Measurements from ENCODE around the gene ACYP1. TPM values are rescaled to one million over a fixed set of nuclear protein-coding genes. Genes with fewer than 3 reads are reported as not detected.

Gene ACYP1
- total RNA-seq, 4 donors from 2014 or later = 11.8 to 30.6 (median 21.4) TPM

DNA sequence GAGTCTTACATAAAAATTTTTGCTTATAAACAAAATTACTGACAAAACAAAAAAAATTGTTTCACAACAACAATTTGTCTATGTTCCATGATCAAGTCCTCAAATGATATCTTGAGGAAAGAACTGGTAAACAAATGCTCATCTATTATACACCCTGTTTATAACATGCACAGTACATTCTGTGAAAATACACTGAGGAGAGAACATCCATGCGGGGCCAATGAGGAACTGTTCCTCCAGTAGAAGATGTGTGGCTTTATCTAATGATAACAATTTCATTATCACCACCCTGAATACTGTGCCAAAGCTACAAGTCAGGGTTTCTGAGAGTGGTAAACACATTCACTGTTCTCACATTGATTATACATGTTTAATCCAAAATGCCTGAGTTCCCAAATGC lies 23.3 kb downstream of the ACYP1 start:
- no peaks in the 10 kb centered on the region for H3K27me3 ChIP-seq
- no peaks in the 10 kb centered on the region for H3K36me3 ChIP-seq
- no peak for DNase-seq
- intact Hi-C loops (cut with DNase I; ENCODE audit: low total_unique reads) = no loop called here
- H3K27ac ChIP-seq = no peak overlapping the region
- no peak overlapping the region for H3K4me3 ChIP-seq
- no peak for TF ChIP-seq POLR2A (IDR thresholded peaks at IDR 0.05)
- H3K9me3 ChIP-seq = no peaks in the 10 kb centered on the region
- H3K4me1 ChIP-seq = no peaks in the 10 kb centered on the region

DNA sequence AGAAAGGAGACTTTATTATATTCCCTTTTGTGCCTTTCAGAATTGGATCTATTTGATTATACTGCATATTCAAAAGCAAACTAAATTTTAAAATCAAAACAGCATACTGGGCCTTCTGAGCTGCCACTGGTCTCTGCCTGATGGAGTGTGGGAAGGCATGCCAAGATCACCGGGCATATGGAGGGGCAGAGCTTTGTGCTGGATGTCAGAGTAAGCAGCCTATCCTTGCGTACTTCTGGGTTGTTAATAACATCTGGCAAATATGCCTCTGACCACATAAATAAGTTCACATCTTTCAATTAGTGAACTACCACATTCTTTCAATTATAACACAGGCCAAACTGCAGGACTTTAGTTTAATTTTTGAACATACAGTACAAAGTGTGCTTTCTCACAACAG lies 30.9 kb downstream of the ACYP1 start:
- TF ChIP-seq, protein P1, sequence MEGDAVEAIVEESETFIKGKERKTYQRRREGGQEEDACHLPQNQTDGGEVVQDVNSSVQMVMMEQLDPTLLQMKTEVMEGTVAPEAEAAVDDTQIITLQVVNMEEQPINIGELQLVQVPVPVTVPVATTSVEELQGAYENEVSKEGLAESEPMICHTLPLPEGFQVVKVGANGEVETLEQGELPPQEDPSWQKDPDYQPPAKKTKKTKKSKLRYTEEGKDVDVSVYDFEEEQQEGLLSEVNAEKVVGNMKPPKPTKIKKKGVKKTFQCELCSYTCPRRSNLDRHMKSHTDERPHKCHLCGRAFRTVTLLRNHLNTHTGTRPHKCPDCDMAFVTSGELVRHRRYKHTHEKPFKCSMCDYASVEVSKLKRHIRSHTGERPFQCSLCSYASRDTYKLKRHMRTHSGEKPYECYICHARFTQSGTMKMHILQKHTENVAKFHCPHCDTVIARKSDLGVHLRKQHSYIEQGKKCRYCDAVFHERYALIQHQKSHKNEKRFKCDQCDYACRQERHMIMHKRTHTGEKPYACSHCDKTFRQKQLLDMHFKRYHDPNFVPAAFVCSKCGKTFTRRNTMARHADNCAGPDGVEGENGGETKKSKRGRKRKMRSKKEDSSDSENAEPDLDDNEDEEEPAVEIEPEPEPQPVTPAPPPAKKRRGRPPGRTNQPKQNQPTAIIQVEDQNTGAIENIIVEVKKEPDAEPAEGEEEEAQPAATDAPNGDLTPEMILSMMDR (IDR thresholded peaks at IDR 0.05) = no peak
- no peak for TF ChIP-seq POLR2A (IDR thresholded peaks at IDR 0.05)
- Histone ChIP-seq H3K27ac (no peak overlapping the region), H3K4me3 (no peak overlapping the region), H3K9me3 (no peaks in the 10 kb centered on the region), H3K27me3 (no peaks in the 10 kb centered on the region), H3K36me3 (no peaks in the 10 kb centered on the region), H3K4me1 (no peaks in the 10 kb centered on the region)
- intact Hi-C loops (cut with DNase I; ENCODE audit: low total_unique reads) = no loop called here
- no peak for DNase-seq

DNA sequence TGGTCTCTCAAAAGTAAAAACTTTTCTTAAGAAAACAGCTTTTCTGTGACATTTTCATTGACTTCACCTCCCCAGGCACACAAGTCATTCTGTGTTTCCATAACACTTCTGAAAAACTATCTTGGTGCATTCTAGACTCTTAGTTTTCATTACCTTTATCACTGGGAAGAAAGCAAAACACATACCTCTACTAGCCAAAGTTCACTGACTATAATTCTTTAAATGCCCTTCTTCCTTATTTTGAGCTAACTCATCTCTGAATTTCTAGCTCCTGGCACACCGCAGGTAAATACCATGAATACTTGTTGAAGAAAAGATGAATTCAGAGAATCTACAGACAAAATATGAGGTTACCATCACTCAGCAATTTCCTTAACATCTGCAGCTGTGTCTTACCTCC lies 33.7 kb downstream of the ACYP1 start:
- Histone ChIP-seq H3K36me3 (no peaks in the 10 kb centered on the region), H3K4me3 (no peak overlapping the region), H3K27ac (no peak overlapping the region), H3K9me3 (no peaks in the 10 kb centered on the region), H3K4me1 (no peaks in the 10 kb centered on the region), H3K27me3 (no peaks in the 10 kb centered on the region)
- no peak for TF ChIP-seq POLR2A (IDR thresholded peaks at IDR 0.05)
- TF ChIP-seq, protein P1 (IDR thresholded peaks at IDR 0.05) = no peak
- intact Hi-C loops (cut with DNase I; ENCODE audit: low total_unique reads) = no loop called here
- no peak for DNase-seq

DNA sequence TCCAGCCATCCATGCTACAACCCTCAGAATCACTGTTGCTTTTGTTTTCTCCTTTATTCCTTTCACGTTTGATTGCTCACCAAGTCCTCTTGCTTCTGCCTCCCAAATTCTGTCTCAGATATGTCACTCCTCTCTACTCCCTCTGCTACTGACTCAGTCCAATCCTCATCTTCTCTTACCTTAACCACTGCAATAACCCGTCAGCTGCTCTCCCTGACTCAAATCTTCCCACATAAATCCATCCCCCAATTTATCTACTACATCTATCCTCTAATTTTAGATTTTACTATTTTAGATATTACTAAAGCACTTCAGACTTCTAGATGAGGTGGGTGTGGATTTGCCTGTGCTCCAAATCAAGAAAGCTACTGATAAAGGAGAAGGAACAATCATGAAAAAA lies 37.9 kb downstream of the ACYP1 start:
- H3K4me3 ChIP-seq = no peak overlapping the region
- H3K9me3 ChIP-seq = no peaks in the 10 kb centered on the region
- no peak overlapping the region for H3K27ac ChIP-seq
- no peaks in the 10 kb centered on the region for H3K4me1 ChIP-seq
- no peak for TF ChIP-seq POLR2A (IDR thresholded peaks at IDR 0.05)
- TF ChIP-seq, protein P1 (IDR thresholded peaks at IDR 0.05) = no peak
- H3K36me3 ChIP-seq = no peaks in the 10 kb centered on the region
- intact Hi-C loops (cut with DNase I; ENCODE audit: low total_unique reads) = no loop called here
- no peaks in the 10 kb centered on the region for H3K27me3 ChIP-seq
- no peak for DNase-seq

DNA sequence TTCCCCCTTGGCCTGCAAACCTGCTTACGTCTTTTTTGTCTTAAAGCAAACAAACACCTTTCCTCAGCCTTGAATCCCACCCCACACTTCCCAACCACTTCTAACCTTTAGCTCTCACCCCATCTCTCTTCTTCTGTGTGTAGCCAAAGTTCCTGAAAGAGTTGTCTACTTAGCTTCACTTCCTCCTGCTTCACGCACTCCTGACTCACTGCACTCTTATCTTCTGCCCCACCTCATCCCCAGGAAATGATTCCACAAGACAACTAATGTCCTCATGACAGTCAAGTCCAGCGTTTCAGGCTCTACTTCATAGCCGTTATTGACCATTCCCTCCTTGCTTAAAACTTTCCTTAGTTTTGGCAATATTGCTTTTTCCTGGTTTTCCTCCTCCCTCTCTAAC lies 38.7 kb downstream of the ACYP1 start:
- Histone ChIP-seq H3K27ac (no peak overlapping the region), H3K4me3 (no peak overlapping the region), H3K36me3 (no peaks in the 10 kb centered on the region), H3K27me3 (no peaks in the 10 kb centered on the region), H3K4me1 (no peaks in the 10 kb centered on the region), H3K9me3 (no peaks in the 10 kb centered on the region)
- TF ChIP-seq, protein P1 (IDR thresholded peaks at IDR 0.05) = no peak
- TF ChIP-seq POLR2A (IDR thresholded peaks at IDR 0.05) = no peak
- DNase-seq = no peak
- intact Hi-C loops (cut with DNase I; ENCODE audit: low total_unique reads) = no loop called here

DNA sequence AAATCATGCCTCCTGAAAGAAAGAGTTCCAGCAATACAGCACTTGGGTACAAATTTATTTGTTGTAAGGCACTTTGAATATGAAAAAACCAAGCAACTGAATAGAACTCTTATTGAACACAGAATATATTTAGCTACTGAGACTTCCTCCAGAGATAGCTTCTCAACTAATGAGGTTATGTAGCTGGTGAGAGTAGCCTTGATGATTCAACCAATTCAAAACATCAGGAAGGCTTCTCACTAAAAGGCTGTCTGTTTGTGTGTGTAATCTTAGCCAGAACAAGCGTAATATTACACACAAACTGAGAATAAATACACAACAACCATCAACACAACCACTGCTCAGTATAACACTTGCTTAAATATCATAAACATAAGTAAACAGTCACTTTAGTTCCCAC lies 40.7 kb downstream of the ACYP1 start:
- Histone ChIP-seq H3K9me3 (no peaks in the 10 kb centered on the region), H3K4me3 (no peak overlapping the region), H3K27ac (no peak overlapping the region), H3K4me1 (no peaks in the 10 kb centered on the region), H3K27me3 (no peaks in the 10 kb centered on the region), H3K36me3 (no peaks in the 10 kb centered on the region)
- TF ChIP-seq, protein P1 (IDR thresholded peaks at IDR 0.05) = no peak
- no peak for TF ChIP-seq POLR2A (IDR thresholded peaks at IDR 0.05)
- intact Hi-C loops (cut with DNase I; ENCODE audit: low total_unique reads) = no loop called here
- DNase-seq = no peak

Data from uterus (tissue), 4 donors.